Measurements from ENCODE around the gene TACC3.

DNA sequence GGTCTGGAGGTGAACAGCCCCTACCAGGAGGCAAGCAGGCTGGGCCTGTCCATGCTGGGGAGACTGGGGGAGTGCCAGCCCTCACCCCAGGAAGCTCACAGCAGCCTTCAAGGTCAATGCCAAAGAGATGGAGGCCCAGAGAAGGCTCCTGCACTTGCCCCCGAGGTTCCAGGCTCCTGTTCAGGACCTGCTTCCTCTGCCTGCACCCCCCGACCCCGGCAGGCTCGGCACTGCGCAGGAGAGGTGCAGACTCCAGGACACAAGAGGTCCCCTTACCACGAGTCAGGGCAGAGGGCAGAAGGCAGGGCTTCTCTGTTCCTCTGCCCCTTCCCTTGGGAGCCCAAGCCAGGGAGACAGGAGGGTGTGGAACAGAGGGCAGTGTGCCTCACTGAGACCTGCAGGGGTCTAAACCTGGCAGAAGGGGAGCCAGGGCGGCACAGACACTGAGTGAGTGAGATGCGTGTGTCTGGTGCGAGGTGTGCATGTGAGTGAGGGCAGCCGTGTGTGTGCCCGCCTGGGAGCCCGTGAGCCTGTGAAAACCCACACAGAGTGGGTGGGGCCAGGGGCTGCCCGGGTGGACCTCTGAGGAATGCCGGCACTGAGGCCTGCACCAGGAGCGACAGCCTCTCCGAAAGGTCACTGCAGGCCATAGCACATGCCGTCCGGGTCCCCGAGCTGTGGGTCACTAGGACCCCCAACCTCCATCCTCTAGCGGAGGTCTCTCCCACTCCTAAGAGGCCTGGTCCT, 41.1 kb downstream of the TACC3 start:
- no peak for TF ChIP-seq POLR2A (IDR thresholded peaks at IDR 0.05)
- TF ChIP-seq, protein P1, sequence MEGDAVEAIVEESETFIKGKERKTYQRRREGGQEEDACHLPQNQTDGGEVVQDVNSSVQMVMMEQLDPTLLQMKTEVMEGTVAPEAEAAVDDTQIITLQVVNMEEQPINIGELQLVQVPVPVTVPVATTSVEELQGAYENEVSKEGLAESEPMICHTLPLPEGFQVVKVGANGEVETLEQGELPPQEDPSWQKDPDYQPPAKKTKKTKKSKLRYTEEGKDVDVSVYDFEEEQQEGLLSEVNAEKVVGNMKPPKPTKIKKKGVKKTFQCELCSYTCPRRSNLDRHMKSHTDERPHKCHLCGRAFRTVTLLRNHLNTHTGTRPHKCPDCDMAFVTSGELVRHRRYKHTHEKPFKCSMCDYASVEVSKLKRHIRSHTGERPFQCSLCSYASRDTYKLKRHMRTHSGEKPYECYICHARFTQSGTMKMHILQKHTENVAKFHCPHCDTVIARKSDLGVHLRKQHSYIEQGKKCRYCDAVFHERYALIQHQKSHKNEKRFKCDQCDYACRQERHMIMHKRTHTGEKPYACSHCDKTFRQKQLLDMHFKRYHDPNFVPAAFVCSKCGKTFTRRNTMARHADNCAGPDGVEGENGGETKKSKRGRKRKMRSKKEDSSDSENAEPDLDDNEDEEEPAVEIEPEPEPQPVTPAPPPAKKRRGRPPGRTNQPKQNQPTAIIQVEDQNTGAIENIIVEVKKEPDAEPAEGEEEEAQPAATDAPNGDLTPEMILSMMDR (IDR thresholded peaks at IDR 0.05): no peak
